GM12878 (cell line): ENCODE measurements around the gene C1D. TPM values are rescaled to one million over a fixed set of nuclear protein-coding genes. Genes with fewer than 3 reads are reported as not detected.

Source experiments
- ATAC-seq: fragments of 200-7000 bp; cut with Tn5 transposase; 3 replicates; pipeline ENCODE4 v1.9.1; 2020; ENCODE audit warnings: mild to moderate bottlenecking, moderate library complexity
- BruUV-seq: library from RNA; stranded (reverse); fragments of 400-500 nt; replicated peaks from 2 replicates; lab custom pipeline; 2021; lab: Mats Ljungman, UMichigan
- CTCF ChIA-PET: fragments of 300-600 bp; sonication (Branson Sonifier 250); formaldehyde crosslinking; extraction: SDS; loops from one replicate; lab custom pipeline; 2021; ENCODE audit warnings: inconsistent platforms; lab: Yijun Ruan, JAX
- POLR2A ChIA-PET: fragments of 350-600 bp; formaldehyde crosslinking; extraction: SDS; loops from one replicate; lab custom pipeline; 2021; ENCODE audit warnings: inconsistent platforms; lab: Charles Lee
- RAD21 ChIA-PET: fragments of 300-600 bp; sonication (Branson Sonifier 250); formaldehyde crosslinking; loops from one replicate; lab custom pipeline; 2023; ENCODE audit warnings: antibody characterized with exemption; ENCODE audit not compliant: unreplicated experiment; lab: Charles Lee
- SMC1A ChIA-PET: fragments of 300-600 bp; sonication (Branson Sonifier 250); formaldehyde crosslinking; loops from one replicate; lab custom pipeline; 2023; ENCODE audit not compliant: unreplicated experiment, uncharacterized antibody; lab: Charles Lee
- DNase-seq: peaks from one replicate; pipeline ENCODE4 v3.0.0-alpha.2; 2011; ENCODE audit warnings: low read depth, low spot score
- FAIRE-seq: peaks from 3 replicates; lab custom pipeline; 2011; peaks lifted over from hg19 to GRCh38; lab: Jason Lieb, UNC
- H2AFZ ChIP-seq: 2 replicates; pipeline ENCODE4 v1.6.0; 2011; ENCODE audit warnings: low read depth, low read length, control low read depth; ENCODE audit not compliant: control insufficient read depth
- H3K27ac ChIP-seq: 2 replicates; pipeline ENCODE4 v1.5.1; 2011; ENCODE audit warnings: control low read depth; ENCODE audit not compliant: control insufficient read depth, insufficient read depth
- H3K27me3 ChIP-seq, 2 experiments: replicated peaks in 1 of 2; 2 replicates each; pipeline versions ENCODE4 v1.6.0 to v1.6.1; 2011; ENCODE audit warnings: low read length in 1 of 2; ENCODE audit not compliant: control insufficient read depth in 2 of 2, insufficient read depth in 2 of 2
- H3K36me3 ChIP-seq, 2 experiments: 2 replicates each; pipeline ENCODE4 v1.5.1; 2011; ENCODE audit warnings: low read length in 1 of 2; ENCODE audit not compliant: control insufficient read depth in 2 of 2, insufficient read depth in 2 of 2
- H3K4me1 ChIP-seq: 2 replicates; pipeline ENCODE4 v1.6.1; 2011; ENCODE audit warnings: mild to moderate bottlenecking, low read length, moderate library complexity, mixed read lengths; ENCODE audit not compliant: control insufficient read depth, insufficient read depth
- H3K4me2 ChIP-seq: 2 replicates; pipeline ENCODE4 v1.6.0; 2011; ENCODE audit warnings: control low read depth; ENCODE audit not compliant: control insufficient read depth, insufficient read depth
- H3K4me3 ChIP-seq: fragments of 200-600 bp; sonication (generic); 2 replicates; pipeline ENCODE4 v1.5.1; 2016
- H3K79me2 ChIP-seq: 2 replicates; pipeline ENCODE4 v1.6.0; 2011; ENCODE audit warnings: low read length; ENCODE audit not compliant: control insufficient read depth, insufficient read depth
- H3K9ac ChIP-seq: 2 replicates; pipeline ENCODE4 v1.8.0; 2011; ENCODE audit warnings: low read length, control low read depth, mixed read lengths; ENCODE audit not compliant: control insufficient read depth, insufficient read depth
- H3K9me3 ChIP-seq: replicated peaks from 3 replicates; pipeline ENCODE4 v1.5.1; 2011; ENCODE audit warnings: mild to moderate bottlenecking, low read length; ENCODE audit not compliant: control insufficient read depth, insufficient read depth
- H4K20me1 ChIP-seq: 2 replicates; pipeline ENCODE4 v1.6.0; 2011; ENCODE audit not compliant: control insufficient read depth, insufficient read depth
- ASH2L ChIP-seq: fragments of 300-600, 200-600 bp; sonication (generic); IDR thresholded peaks from 2 replicates; pipeline ENCODE4 v1.6.1; 2017; ENCODE audit warnings: low read depth, mild to moderate bottlenecking, borderline replicate concordance
- FOXM1 ChIP-seq: IDR thresholded peaks from 2 replicates; pipeline ENCODE4 v1.6.1; 2012; ENCODE audit warnings: low read depth, mild to moderate bottlenecking, inconsistent platforms, low read length, moderate library complexity
- JUNB ChIP-seq: IDR thresholded peaks from 2 replicates; pipeline ENCODE4 v1.6.1; 2016; ENCODE audit warnings: antibody characterized with exemption, mild to moderate bottlenecking
- MYC ChIP-seq: IDR thresholded peaks from 2 replicates; pipeline ENCODE4 v1.6.1; 2011; ENCODE audit warnings: mild to moderate bottlenecking, low read length, moderate library complexity, inconsistent platforms; ENCODE audit not compliant: insufficient read depth, insufficient replicate concordance, insufficient read length, severe bottlenecking
- RB1 ChIP-seq: fragments of 450-650 bp; formaldehyde crosslinking; IDR thresholded peaks from 2 replicates; pipeline ENCODE4 v1.6.1; 2017; ENCODE audit warnings: mild to moderate bottlenecking, borderline replicate concordance
- WGBS: methylation state at CpG from one replicate; pipeline ENCODE4 v1.1.6; 2016; ENCODE audit warnings: low lambda C conversion rate; ENCODE audit not compliant: insufficient replicate concordance, insufficient coverage; ENCODE audit errors: missing lambda C conversion rate; 5-methylcytosine and 5-hydroxymethylcytosine counted together
- in situ Hi-C: fragments of 300-500 bp; cut with MboI; formaldehyde crosslinking; loops from 9 replicates; pipeline ENCODE4 v1.14.3; 2018; ENCODE audit warnings: mixed read lengths
- intact Hi-C: fragments of 100-400 bp; cut with micrococcal nuclease; formaldehyde crosslinking; loops from one replicate; pipeline ENCODE4 v1.14.2; 2022; ENCODE audit not compliant: unreplicated experiment
- polyA plus RNA-seq, 11 experiments: library from polyadenylated mRNA; depleted of rRNA in 4 of 11; unstranded in 6 of 11; stranded (reverse) in 5 of 11; fragments of >200 nt; fragmentation: Nextera tagmentation in 4 of 11; fragmentation: Illumina TruSeq in 1 of 11; extraction: Ambion mirVana in 4 of 11; extraction: Trizol in 1 of 11; gene quantifications; 1 replicate in 1 of 11; 2 replicates in 10 of 11; pipeline versions ENCODE4 v1.2.1 to v1.2.3, GENCODE V29; 2011 to 2016; ENCODE audit warnings: inconsistent platforms in 2 of 11, missing spikeins in 2 of 11, low read depth in 1 of 11
- total RNA-seq, 4 experiments: library from RNA; depleted of rRNA in 3 of 4; stranded (reverse); fragments of >200 nt in 3 of 4; fragmentation: Illumina TruSeq in 1 of 4; extraction: Trizol in 1 of 4; gene quantifications; 2 replicates each; pipeline versions ENCODE4 v1.2.1 to v1.2.3, GENCODE V29; 2013 to 2021
- TF ChIP-seq, protein P1 (sequence below): IDR thresholded peaks from 2 replicates; pipeline ENCODE4 v1.6.1; 2011; ENCODE audit warnings: borderline replicate concordance, low read depth, mild to moderate bottlenecking, moderate library complexity, mixed read lengths, low read length; ENCODE audit not compliant: insufficient read depth; ENCODE audit errors: extremely low read length
- TF ChIP-seq, protein P2 (sequence below): fragments of 450-650 bp; IDR thresholded peaks from 2 replicates; pipeline ENCODE4 v1.6.1; 2017; ENCODE audit warnings: mild to moderate bottlenecking, moderate library complexity
- TF ChIP-seq, protein P3 (sequence below): fragments of 450-650 bp; IDR thresholded peaks from 2 replicates; pipeline ENCODE4 v1.6.1; 2016; ENCODE audit warnings: mild to moderate bottlenecking
- TF ChIP-seq, protein P4 (sequence below): fragments of 450-650 bp; IDR thresholded peaks from 2 replicates; pipeline ENCODE4 v1.6.1; 2014; ENCODE audit warnings: mild to moderate bottlenecking

Gene C1D
- total and polyA plus RNA-seq, 10 of the 15 experiments (the other 5 are each of a cell fraction or from before 2014, with no cell fraction given), result 18.9 to 152 (median 59.1) TPM

DNA sequence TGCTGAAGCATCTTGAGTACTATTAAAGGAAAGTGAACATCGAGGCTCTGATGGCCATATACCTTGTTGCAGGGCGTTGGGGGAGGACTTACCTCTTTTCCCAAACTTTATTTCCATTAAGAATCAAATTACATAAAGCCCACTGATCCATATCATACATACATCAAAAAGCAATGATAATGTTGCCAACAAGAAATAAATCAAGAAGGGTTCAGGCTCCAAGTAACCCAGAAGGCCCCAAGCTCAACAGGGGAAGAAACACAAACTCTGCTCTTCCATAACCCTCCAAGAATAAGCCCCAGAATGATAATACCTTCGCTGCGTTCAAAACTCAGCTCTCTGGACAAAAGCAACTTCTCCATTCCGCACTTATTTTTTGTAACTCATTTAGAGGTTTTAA, 32.3 kb downstream of the C1D start:
- Histone ChIP-seq H3K4me2 (no peak overlapping the region), H3K4me3 (no peak overlapping the region), H3K27me3 (no peaks in the 10 kb centered on the region), H3K9ac (no peak overlapping the region), H3K27ac (no peak overlapping the region), H3K4me1 (no peaks in the 10 kb centered on the region), H3K9me3 (no peaks in the 10 kb centered on the region), H3K36me3 (no peaks in the 10 kb centered on the region), H2AFZ (no peak overlapping the region), H4K20me1 (no peaks in the 10 kb centered on the region), H3K79me2 (no peaks in the 10 kb centered on the region)
- intact Hi-C loops, result loop anchor here (2.0 to 5.0 kb wide), 2 partner anchors 178 to 1603 kb away; no protein-coding TSS in a partner anchor
- FAIRE-seq (no peak), DNase-seq (no peak), ATAC-seq (no peak)
- no TSS peak for BruUV-seq
- ChIA-PET SMC1A (interaction anchor here (0.6 to 3.8 kb wide), 15 partner anchors 9 to 1601 kb away, joined by 3 to 13 read pairs (median 4); partner anchors contain the start of gene C1D), RAD21 (interaction anchor here (1.0 to 3.1 kb wide), 11 partner anchors 13 to 1602 kb away, joined by 3 to 14 read pairs (median 4); partner anchors contain the start of gene C1D), POLR2A (no interaction called here), CTCF (interaction anchor here (0.7 to 3.5 kb wide), 20 partner anchors 8 to 1593 kb away, joined by 3 to 43 read pairs (median 3); no protein-coding TSS in a partner anchor)
- TF ChIP-seq, protein P1, sequence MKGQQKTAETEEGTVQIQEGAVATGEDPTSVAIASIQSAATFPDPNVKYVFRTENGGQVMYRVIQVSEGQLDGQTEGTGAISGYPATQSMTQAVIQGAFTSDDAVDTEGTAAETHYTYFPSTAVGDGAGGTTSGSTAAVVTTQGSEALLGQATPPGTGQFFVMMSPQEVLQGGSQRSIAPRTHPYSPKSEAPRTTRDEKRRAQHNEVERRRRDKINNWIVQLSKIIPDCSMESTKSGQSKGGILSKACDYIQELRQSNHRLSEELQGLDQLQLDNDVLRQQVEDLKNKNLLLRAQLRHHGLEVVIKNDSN, result no peak
- in situ Hi-C loops, result no loop called here
- whole genome bisulfite sequencing, result 56% methylated on average over 5 of the region's 5 CpGs

DNA sequence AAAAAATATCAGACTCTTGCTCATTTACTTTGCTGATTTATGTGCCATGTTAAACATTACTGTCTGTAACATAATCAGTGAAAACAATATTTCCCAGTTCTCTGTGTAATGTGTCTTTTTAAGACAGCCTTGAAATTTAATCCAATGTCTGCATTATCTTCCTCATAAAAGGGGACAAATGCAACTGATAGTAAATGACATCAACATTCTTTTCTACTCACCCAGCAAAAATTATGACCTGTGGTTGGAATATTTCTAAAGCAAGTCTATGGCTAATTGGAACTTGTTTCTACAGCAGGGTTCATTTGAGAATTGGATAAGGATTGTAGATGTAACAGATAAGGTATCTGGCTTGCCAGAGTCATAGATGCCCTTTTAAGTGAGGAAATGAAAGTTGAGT, 34.8 kb downstream of the C1D start:
- no peak for ATAC-seq
- SMC1A ChIA-PET, result no interaction called here
- H3K4me3 ChIP-seq, result no peak overlapping the region
- CTCF ChIA-PET, result interaction anchor here (1.0 to 1.3 kb wide), 4 partner anchors 181 to 327 kb away, joined by 3 to 6 read pairs (median 4); no protein-coding TSS in a partner anchor
- intact Hi-C loops (no loop called here), in situ Hi-C loops (no loop called here)
- H3K27me3 ChIP-seq, result no peaks in the 10 kb centered on the region
- H3K27ac ChIP-seq, result no peak overlapping the region
- no peak for DNase-seq
- no peaks in the 10 kb centered on the region for H3K4me1 ChIP-seq
- no peak overlapping the region for H3K4me2 ChIP-seq
- no peak for FAIRE-seq
- no peaks in the 10 kb centered on the region for H3K36me3 ChIP-seq
- no peak overlapping the region for H2AFZ ChIP-seq
- BruUV-seq, result no TSS peak
- H3K9ac ChIP-seq, result no peak overlapping the region
- no peaks in the 10 kb centered on the region for H3K79me2 ChIP-seq
- POLR2A ChIA-PET, result no interaction called here
- no peaks in the 10 kb centered on the region for H4K20me1 ChIP-seq
- RAD21 ChIA-PET, result no interaction called here
- no peaks in the 10 kb centered on the region for H3K9me3 ChIP-seq
- no peak for TF ChIP-seq FOXM1
- no peak for TF ChIP-seq RB1
- TF ChIP-seq, protein P2, sequence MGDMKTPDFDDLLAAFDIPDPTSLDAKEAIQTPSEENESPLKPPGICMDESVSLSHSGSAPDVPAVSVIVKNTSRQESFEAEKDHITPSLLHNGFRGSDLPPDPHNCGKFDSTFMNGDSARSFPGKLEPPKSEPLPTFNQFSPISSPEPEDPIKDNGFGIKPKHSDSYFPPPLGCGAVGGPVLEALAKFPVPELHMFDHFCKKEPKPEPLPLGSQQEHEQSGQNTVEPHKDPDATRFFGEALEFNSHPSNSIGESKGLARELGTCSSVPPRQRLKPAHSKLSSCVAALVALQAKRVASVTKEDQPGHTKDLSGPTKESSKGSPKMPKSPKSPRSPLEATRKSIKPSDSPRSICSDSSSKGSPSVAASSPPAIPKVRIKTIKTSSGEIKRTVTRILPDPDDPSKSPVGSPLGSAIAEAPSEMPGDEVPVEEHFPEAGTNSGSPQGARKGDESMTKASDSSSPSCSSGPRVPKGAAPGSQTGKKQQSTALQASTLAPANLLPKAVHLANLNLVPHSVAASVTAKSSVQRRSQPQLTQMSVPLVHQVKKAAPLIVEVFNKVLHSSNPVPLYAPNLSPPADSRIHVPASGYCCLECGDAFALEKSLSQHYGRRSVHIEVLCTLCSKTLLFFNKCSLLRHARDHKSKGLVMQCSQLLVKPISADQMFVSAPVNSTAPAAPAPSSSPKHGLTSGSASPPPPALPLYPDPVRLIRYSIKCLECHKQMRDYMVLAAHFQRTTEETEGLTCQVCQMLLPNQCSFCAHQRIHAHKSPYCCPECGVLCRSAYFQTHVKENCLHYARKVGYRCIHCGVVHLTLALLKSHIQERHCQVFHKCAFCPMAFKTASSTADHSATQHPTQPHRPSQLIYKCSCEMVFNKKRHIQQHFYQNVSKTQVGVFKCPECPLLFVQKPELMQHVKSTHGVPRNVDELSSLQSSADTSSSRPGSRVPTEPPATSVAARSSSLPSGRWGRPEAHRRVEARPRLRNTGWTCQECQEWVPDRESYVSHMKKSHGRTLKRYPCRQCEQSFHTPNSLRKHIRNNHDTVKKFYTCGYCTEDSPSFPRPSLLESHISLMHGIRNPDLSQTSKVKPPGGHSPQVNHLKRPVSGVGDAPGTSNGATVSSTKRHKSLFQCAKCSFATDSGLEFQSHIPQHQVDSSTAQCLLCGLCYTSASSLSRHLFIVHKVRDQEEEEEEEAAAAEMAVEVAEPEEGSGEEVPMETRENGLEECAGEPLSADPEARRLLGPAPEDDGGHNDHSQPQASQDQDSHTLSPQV, result no peak
- TF ChIP-seq JUNB, result no peak
- TF ChIP-seq, protein P3, sequence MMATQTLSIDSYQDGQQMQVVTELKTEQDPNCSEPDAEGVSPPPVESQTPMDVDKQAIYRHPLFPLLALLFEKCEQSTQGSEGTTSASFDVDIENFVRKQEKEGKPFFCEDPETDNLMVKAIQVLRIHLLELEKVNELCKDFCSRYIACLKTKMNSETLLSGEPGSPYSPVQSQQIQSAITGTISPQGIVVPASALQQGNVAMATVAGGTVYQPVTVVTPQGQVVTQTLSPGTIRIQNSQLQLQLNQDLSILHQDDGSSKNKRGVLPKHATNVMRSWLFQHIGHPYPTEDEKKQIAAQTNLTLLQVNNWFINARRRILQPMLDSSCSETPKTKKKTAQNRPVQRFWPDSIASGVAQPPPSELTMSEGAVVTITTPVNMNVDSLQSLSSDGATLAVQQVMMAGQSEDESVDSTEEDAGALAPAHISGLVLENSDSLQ, result no peak
- TF ChIP-seq, protein P4, sequence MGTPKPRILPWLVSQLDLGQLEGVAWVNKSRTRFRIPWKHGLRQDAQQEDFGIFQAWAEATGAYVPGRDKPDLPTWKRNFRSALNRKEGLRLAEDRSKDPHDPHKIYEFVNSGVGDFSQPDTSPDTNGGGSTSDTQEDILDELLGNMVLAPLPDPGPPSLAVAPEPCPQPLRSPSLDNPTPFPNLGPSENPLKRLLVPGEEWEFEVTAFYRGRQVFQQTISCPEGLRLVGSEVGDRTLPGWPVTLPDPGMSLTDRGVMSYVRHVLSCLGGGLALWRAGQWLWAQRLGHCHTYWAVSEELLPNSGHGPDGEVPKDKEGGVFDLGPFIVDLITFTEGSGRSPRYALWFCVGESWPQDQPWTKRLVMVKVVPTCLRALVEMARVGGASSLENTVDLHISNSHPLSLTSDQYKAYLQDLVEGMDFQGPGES, result no peak
- no peak for TF ChIP-seq MYC
- no peak for TF ChIP-seq ASH2L
